ENCODE data around the gene IKZF5. TPM values are rescaled to one million over a fixed set of nuclear protein-coding genes. Genes with fewer than 3 reads are reported as not detected.

IKZF5 gene
- total RNA-seq, 1 experiment from 2014 or later: 12.5 TPM

- H3K4me1 Mint-ChIP-seq: peaks cover 29 to 31% of the 10 kb centered on the region in 2 experiments
- no peak overlapping the region for H3K4ac ChIP-seq (ENCODE audit: low read depth, low read length)
These were observed 839 bp downstream of the IKZF5 start for GRCh38 chr10:123007558-123008354.

More at GRCh38 chr10:123007558-123008354, 839 bp downstream of the IKZF5 start:
- H3K79me1 ChIP-seq (ENCODE audit: insufficient read depth, low read depth, low read length, poor library complexity, severe bottlenecking): no peaks in the 10 kb centered on the region
- WGBS (ENCODE audit: extremely low coverage, insufficient read length, low lambda C conversion rate): no CpG with 5 or more reads among the region's 30 CpGs
- no peaks in the 10 kb centered on the region for H3K9me3 ChIP-seq (ENCODE audit: control insufficient read depth, low read depth, low read length)
- H3K4me1 ChIP-seq (ENCODE audit: insufficient read depth, low read length): 0 out of 2 replicates have a peak, but pooled peaks cover 2% of the 10 kb centered on the region
- no peak overlapping the region for H2AFZ ChIP-seq (ENCODE audit: low read length)
- no peak overlapping the region for H3K27ac ChIP-seq (ENCODE audit: insufficient read length, low read depth, low read length)
- no peak overlapping the region for H3K56ac ChIP-seq (ENCODE audit: insufficient read length, low read depth, low read length)
- H3K14ac ChIP-seq (ENCODE audit: insufficient read depth, low read length): no peak overlapping the region
- no peak overlapping the region for H3T11ph ChIP-seq (ENCODE audit: low read length)
- H3K79me2 ChIP-seq (ENCODE audit: insufficient read depth, low read length): peaks cover 3% of the 10 kb centered on the region; the same call in 1 of the 2 replicates
- H2BK20ac ChIP-seq (ENCODE audit: low read depth, low read length, poor library complexity, severe bottlenecking): no peak overlapping the region
- peak; percentile 32 for DNase-seq
- TF ChIP-seq, protein P1, sequence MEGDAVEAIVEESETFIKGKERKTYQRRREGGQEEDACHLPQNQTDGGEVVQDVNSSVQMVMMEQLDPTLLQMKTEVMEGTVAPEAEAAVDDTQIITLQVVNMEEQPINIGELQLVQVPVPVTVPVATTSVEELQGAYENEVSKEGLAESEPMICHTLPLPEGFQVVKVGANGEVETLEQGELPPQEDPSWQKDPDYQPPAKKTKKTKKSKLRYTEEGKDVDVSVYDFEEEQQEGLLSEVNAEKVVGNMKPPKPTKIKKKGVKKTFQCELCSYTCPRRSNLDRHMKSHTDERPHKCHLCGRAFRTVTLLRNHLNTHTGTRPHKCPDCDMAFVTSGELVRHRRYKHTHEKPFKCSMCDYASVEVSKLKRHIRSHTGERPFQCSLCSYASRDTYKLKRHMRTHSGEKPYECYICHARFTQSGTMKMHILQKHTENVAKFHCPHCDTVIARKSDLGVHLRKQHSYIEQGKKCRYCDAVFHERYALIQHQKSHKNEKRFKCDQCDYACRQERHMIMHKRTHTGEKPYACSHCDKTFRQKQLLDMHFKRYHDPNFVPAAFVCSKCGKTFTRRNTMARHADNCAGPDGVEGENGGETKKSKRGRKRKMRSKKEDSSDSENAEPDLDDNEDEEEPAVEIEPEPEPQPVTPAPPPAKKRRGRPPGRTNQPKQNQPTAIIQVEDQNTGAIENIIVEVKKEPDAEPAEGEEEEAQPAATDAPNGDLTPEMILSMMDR (conservative IDR thresholded peaks at IDR 0.05): no peak
- H3K27me3 ChIP-seq (ENCODE audit: insufficient read depth, low read length): peaks cover 16% of the 10 kb centered on the region; the same call in 1 of the 2 replicates
- no peak overlapping the region for H4K8ac ChIP-seq (replicated peaks; ENCODE audit: insufficient read length, low read depth, low read length)
- no peaks in the 10 kb centered on the region for H4K20me1 ChIP-seq (ENCODE audit: control insufficient read depth, insufficient read depth, insufficient read length)
- H2BK12ac ChIP-seq (ENCODE audit: insufficient read length, low read depth, low read length): no peak overlapping the region
- no peak overlapping the region for H4K5ac ChIP-seq (ENCODE audit: insufficient read length, low read depth, low read length)
- no peak overlapping the region for H4K91ac ChIP-seq (ENCODE audit: insufficient read length, low read depth, low read length)
- H2BK15ac ChIP-seq (ENCODE audit: low read depth, low read length): no peak overlapping the region
- H3K9ac ChIP-seq (ENCODE audit: extremely low read depth, insufficient read length, low read length): peak overlapping the region; percentile 88
- Mint-ChIP-seq H3K9me3 (peaks cover 0 to 3% of the 10 kb centered on the region in 2 experiments; a peak in 2 of 5 replicates), H3K4me3 (peak overlapping the region; percentile 96 to 100), H3K27me3 (ENCODE audit: low read depth) (peaks cover 28% of the 10 kb centered on the region), H3K36me3 (ENCODE audit: insufficient read depth in 1 of 3, low read depth in 3 of 3) (peaks cover 11 to 18% (median 11%) of the 10 kb centered on the region in 3 experiments; a peak in 6 of 7 replicates), H3K27ac (peak overlapping the region in 2 of 3 experiments; percentile 59 to 62; a peak in 5 of 7 replicates)
- no peak overlapping the region for H3K18ac ChIP-seq (ENCODE audit: insufficient read length, low read depth, low read length)
- H3K4me2 ChIP-seq (ENCODE audit: insufficient read depth, insufficient read length, low read length): peak overlapping the region; percentile 64
- H3K23ac ChIP-seq (ENCODE audit: insufficient read length, low read depth, low read length): no peak overlapping the region
- no peak overlapping the region for H2AK5ac ChIP-seq (ENCODE audit: insufficient read length, low read length)
- peaks cover 18% of the 10 kb centered on the region for H3K23me2 ChIP-seq (ENCODE audit: insufficient read length, low read depth, low read length, poor library complexity, severe bottlenecking)
- H2BK120ac ChIP-seq (ENCODE audit: low read depth, low read length, poor library complexity, severe bottlenecking): no peak overlapping the region
- H2BK5ac ChIP-seq (ENCODE audit: insufficient read length, low read length): no peak overlapping the region

Data from H9 (cell line).